ENCODE data around the gene FUBP3. TPM values are rescaled to one million over a fixed set of nuclear protein-coding genes. Genes with fewer than 3 reads are reported as not detected.

Gene FUBP3
- total RNA-seq, 1 experiment from 2014 or later, result 73.7 TPM

GRCh38 chr9:130640681-130641080 lies 61.3 kb downstream of the FUBP3 start:
- RAD21 ChIA-PET (ENCODE audit: low non-redundant PET in 1 of 2, low total read pairs in 2 of 2, uncharacterized antibody in 2 of 2, unreplicated experiment in 2 of 2), result no interaction called here
- peak; percentile 57 for ATAC-seq
- no peak for TF ChIP-seq TCF7L2 (IDR thresholded peaks at IDR 0.05; ENCODE audit: borderline replicate concordance, extremely low read depth, insufficient read depth, insufficient read length)
- TF ChIP-seq RAD21 (IDR thresholded peaks at IDR 0.05; ENCODE audit: low read depth), result peak; percentile 20; the same call in 1 of the 2 replicates

GRCh38 chr9:130642926-130643325 lies 63.5 kb downstream of the FUBP3 start:
- Histone ChIP-seq H3K27me3 (ENCODE audit: insufficient read depth, low read length) (no peaks in the 10 kb centered on the region), H3K9me2 (ENCODE audit: insufficient read depth) (no peaks in the 10 kb centered on the region), H3K4me2 (ENCODE audit: low read length) (no peak overlapping the region), H3K4me3 (replicated peaks in 1 of 2; ENCODE audit: low read depth in 1 of 2, low read length in 2 of 2) (no peak overlapping the region), H3K27ac (ENCODE audit: low read depth, low read length) (no peak overlapping the region), H2AFZ (ENCODE audit: low read depth, low read length, poor library complexity, severe bottlenecking) (no peak overlapping the region), H3K4me1 (ENCODE audit: control insufficient read depth in 1 of 2, insufficient read depth in 2 of 2, low read length in 2 of 2) (no peaks in the 10 kb centered on the region), H3K9ac (ENCODE audit: low read length) (no peak overlapping the region), H3K36me3 (ENCODE audit: control insufficient read depth in 1 of 2, insufficient read depth in 2 of 2, low read length in 2 of 2) (no peaks in the 10 kb centered on the region; a peak in 1 of 4 replicates), H3K9me3 (ENCODE audit: control insufficient read depth in 1 of 2, insufficient read depth in 1 of 2, low read depth in 1 of 2, low read length in 2 of 2) (no peaks in the 10 kb centered on the region), H4K20me1 (ENCODE audit: insufficient read depth) (no peaks in the 10 kb centered on the region), H3K79me2 (ENCODE audit: insufficient read depth, low read length) (no peaks in the 10 kb centered on the region)
- TF ChIP-seq POLR2AphosphoS5 (IDR thresholded peaks at IDR 0.05; ENCODE audit: low read depth, low read length), result no peak
- no peak for TF ChIP-seq EZH2 (IDR thresholded peaks at IDR 0.05)
- no peak for TF ChIP-seq SIN3A (IDR thresholded peaks at IDR 0.05; ENCODE audit: low read depth)
- TF ChIP-seq ELF1 (IDR thresholded peaks at IDR 0.05; ENCODE audit: borderline replicate concordance, low read depth), result no peak
- no peak for TF ChIP-seq EGR1 (IDR thresholded peaks at IDR 0.05; ENCODE audit: low read depth)
- TF ChIP-seq ZFX (IDR thresholded peaks at IDR 0.05), result no peak
- no peak for TF ChIP-seq TCF7L2 (IDR thresholded peaks at IDR 0.05; ENCODE audit: borderline replicate concordance, extremely low read depth, insufficient read depth, insufficient read length)
- no peak for TF ChIP-seq POLR2A (IDR thresholded peaks at IDR 0.05; ENCODE audit: borderline replicate concordance, extremely low read depth, insufficient read depth, insufficient read length)
- TF ChIP-seq SRF (IDR thresholded peaks at IDR 0.05; ENCODE audit: low read depth), result no peak
- TF ChIP-seq, protein P1, sequence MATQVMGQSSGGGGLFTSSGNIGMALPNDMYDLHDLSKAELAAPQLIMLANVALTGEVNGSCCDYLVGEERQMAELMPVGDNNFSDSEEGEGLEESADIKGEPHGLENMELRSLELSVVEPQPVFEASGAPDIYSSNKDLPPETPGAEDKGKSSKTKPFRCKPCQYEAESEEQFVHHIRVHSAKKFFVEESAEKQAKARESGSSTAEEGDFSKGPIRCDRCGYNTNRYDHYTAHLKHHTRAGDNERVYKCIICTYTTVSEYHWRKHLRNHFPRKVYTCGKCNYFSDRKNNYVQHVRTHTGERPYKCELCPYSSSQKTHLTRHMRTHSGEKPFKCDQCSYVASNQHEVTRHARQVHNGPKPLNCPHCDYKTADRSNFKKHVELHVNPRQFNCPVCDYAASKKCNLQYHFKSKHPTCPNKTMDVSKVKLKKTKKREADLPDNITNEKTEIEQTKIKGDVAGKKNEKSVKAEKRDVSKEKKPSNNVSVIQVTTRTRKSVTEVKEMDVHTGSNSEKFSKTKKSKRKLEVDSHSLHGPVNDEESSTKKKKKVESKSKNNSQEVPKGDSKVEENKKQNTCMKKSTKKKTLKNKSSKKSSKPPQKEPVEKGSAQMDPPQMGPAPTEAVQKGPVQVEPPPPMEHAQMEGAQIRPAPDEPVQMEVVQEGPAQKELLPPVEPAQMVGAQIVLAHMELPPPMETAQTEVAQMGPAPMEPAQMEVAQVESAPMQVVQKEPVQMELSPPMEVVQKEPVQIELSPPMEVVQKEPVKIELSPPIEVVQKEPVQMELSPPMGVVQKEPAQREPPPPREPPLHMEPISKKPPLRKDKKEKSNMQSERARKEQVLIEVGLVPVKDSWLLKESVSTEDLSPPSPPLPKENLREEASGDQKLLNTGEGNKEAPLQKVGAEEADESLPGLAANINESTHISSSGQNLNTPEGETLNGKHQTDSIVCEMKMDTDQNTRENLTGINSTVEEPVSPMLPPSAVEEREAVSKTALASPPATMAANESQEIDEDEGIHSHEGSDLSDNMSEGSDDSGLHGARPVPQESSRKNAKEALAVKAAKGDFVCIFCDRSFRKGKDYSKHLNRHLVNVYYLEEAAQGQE (IDR thresholded peaks at IDR 0.05; ENCODE audit: low read depth), result no peak
- TF ChIP-seq CBX3 (IDR thresholded peaks at IDR 0.05; ENCODE audit: low read depth), result no peak
- TF ChIP-seq ATF3 (IDR thresholded peaks at IDR 0.05), result no peak
- RAD21 ChIA-PET (ENCODE audit: low non-redundant PET in 1 of 2, low total read pairs in 2 of 2, uncharacterized antibody in 2 of 2, unreplicated experiment in 2 of 2), result no interaction called here
- CTCF ChIA-PET, result no interaction called here
- no TSS peak for BruUV-seq (replicated peaks)
- intact Hi-C loops (cut with micrococcal nuclease), result no loop called here
- POLR2A ChIA-PET, result no interaction called here
- DNase-seq (ENCODE audit: low read depth, low spot score), result no peak
- ATAC-seq, result no peak; the same call in 1 of the 2 replicates

More at GRCh38 chr9:130640681-130641080, 61.3 kb downstream of the FUBP3 start:
- Histone ChIP-seq H3K79me2 (ENCODE audit: insufficient read depth, low read length) (no peaks in the 10 kb centered on the region), H3K27me3 (ENCODE audit: insufficient read depth, low read length) (no peaks in the 10 kb centered on the region), H3K9ac (ENCODE audit: low read length) (no peak overlapping the region), H3K36me3 (ENCODE audit: control insufficient read depth in 1 of 2, insufficient read depth in 2 of 2, low read length in 2 of 2) (peaks cover 8 to 10% of the 10 kb centered on the region in 2 experiments), H3K27ac (ENCODE audit: low read depth, low read length) (no peak overlapping the region), H2AFZ (ENCODE audit: low read depth, low read length, poor library complexity, severe bottlenecking) (no peak overlapping the region), H3K4me1 (ENCODE audit: control insufficient read depth in 1 of 2, insufficient read depth in 2 of 2, low read length in 2 of 2) (no peaks in the 10 kb centered on the region), H3K4me3 (replicated peaks in 1 of 2; ENCODE audit: low read depth in 1 of 2, low read length in 2 of 2) (no peak overlapping the region), H3K9me3 (ENCODE audit: control insufficient read depth in 1 of 2, insufficient read depth in 1 of 2, low read depth in 1 of 2, low read length in 2 of 2) (no peaks in the 10 kb centered on the region), H3K9me2 (ENCODE audit: insufficient read depth) (no peaks in the 10 kb centered on the region), H3K4me2 (ENCODE audit: low read length) (no peak overlapping the region), H4K20me1 (ENCODE audit: insufficient read depth) (no peaks in the 10 kb centered on the region)
- ChIA-PET POLR2A (no interaction called here), CTCF (no interaction called here)
- intact Hi-C loops (cut with micrococcal nuclease), result no loop called here
- no TSS peak for BruUV-seq (replicated peaks)
- DNase-seq (ENCODE audit: low read depth, low spot score), result no peak

Measured in HCT116 (cell line).